GF-D8 (cell line): Measurements from ENCODE around the gene CCDC83.
A peak's percentile ranks its signal among the peaks of the same experiment; 100 is the strongest.
"Not testable (repeated sequence)": the region's sequence is repeated elsewhere in the genome, so short reads cannot be mapped to it uniquely, and the experiment has no call there.

Source experiments
- DNase-seq: peaks from one replicate; lab custom pipeline; 2025; lab: John Stamatoyannopoulos, UW

The CCDC83 gene

GRCh38 chr11:85939099-85940015 lies 84.2 kb downstream of the CCDC83 start:
- DNase-seq = no peak

- DNase-seq = no peak
These were observed 86.3 kb downstream of the CCDC83 start for GRCh38 chr11:85941380-85941973.

- DNase-seq = no peak
These were observed 90.1 kb downstream of the CCDC83 start for GRCh38 chr11:85945296-85945695.

- DNase-seq = peak; percentile 33
These were observed 90.6 kb downstream of the CCDC83 start for GRCh38 chr11:85945788-85946187.

GRCh38 chr11:85946221-85946620 lies 91.0 kb downstream of the CCDC83 start:
- no peak for DNase-seq

GRCh38 chr11:85947431-85948272 lies 92.5 kb downstream of the CCDC83 start:
- peak; percentile 82 for DNase-seq

- no peak for DNase-seq
These were observed 93.7 kb downstream of the CCDC83 start for GRCh38 chr11:85948884-85949283.

- no peak for DNase-seq
These were observed 94.6 kb downstream of the CCDC83 start for GRCh38 chr11:85949798-85950197.

GRCh38 chr11:85950317-85951048 lies 95.3 kb downstream of the CCDC83 start:
- DNase-seq = no peak

GRCh38 chr11:85951049-85951405 lies 95.8 kb downstream of the CCDC83 start:
- no peak for DNase-seq

GRCh38 chr11:85951428-85952107 lies 96.4 kb downstream of the CCDC83 start:
- no peak for DNase-seq

GRCh38 chr11:85952108-85952485 lies 96.9 kb downstream of the CCDC83 start:
- not testable (repeated sequence) for DNase-seq

- no peak for DNase-seq
These were observed 98.4 kb downstream of the CCDC83 start for GRCh38 chr11:85953491-85954143.

GRCh38 chr11:85955531-85955930 lies 100.3 kb downstream of the CCDC83 start:
- no peak for DNase-seq

GRCh38 chr11:85960678-85961077 lies 105.5 kb downstream of the CCDC83 start:
- no peak for DNase-seq

- no peak for DNase-seq
These were observed 105.9 kb downstream of the CCDC83 start for GRCh38 chr11:85961130-85961529.

GRCh38 chr11:85961930-85962363 lies 106.8 kb downstream of the CCDC83 start:
- DNase-seq = no peak

GRCh38 chr11:85965202-85965601 lies 110.0 kb downstream of the CCDC83 start:
- DNase-seq = no peak

- no peak for DNase-seq
These were observed 112.3 kb downstream of the CCDC83 start for GRCh38 chr11:85967457-85967856.
